CD8-positive, alpha-beta memory T cell (primary cell): ENCODE results near the gene NTSR2. TPM values are rescaled to one million over a fixed set of nuclear protein-coding genes. Genes with fewer than 3 reads are reported as not detected.

Experiments used
- CTCF ChIA-PET: fragments of 350-600 bp; sonication (Branson Sonifier 250); formaldehyde crosslinking; loops from one replicate; lab custom pipeline; 2021; ENCODE audit warnings: antibody characterized with exemption; lab: Charles Lee
- POLR2A ChIA-PET: fragments of 350-600 bp; sonication (Branson Sonifier 250); formaldehyde crosslinking; loops from one replicate; lab custom pipeline; 2021; ENCODE audit warnings: antibody characterized with exemption; lab: Charles Lee
- DNase-seq, 5 donors: peaks; one replicate each; pipeline versions ENCODE4 v3.0.0 to v3.0.0-alpha.2; 2020 to 2022; ENCODE audit warnings: mixed read lengths in 1 of 5
- H3K27ac ChIP-seq: one replicate; pipeline ENCODE4 v1.7.0; 2013; ENCODE audit warnings: low read depth, mild to moderate bottlenecking, low read length, moderate library complexity
- H3K27me3 ChIP-seq: 2 replicates; pipeline ENCODE4 v1.7.0; 2013; ENCODE audit warnings: low read length, mild to moderate bottlenecking; ENCODE audit not compliant: insufficient read depth, poor library complexity, severe bottlenecking
- H3K36me3 ChIP-seq: 2 replicates; pipeline ENCODE4 v1.7.0; 2013; ENCODE audit warnings: mild to moderate bottlenecking, low read length, moderate library complexity; ENCODE audit not compliant: insufficient read depth
- H3K4me1 ChIP-seq: 2 replicates; pipeline ENCODE4 v1.7.0; 2013; ENCODE audit warnings: mild to moderate bottlenecking, low read length, moderate library complexity; ENCODE audit not compliant: insufficient read depth
- H3K4me3 ChIP-seq: 2 replicates; pipeline ENCODE4 v1.7.0; 2013; ENCODE audit warnings: mild to moderate bottlenecking, low read length
- H3K9me3 ChIP-seq: 2 replicates; pipeline ENCODE4 v1.7.0; 2013; ENCODE audit warnings: mild to moderate bottlenecking, low read length
- H3K27ac Mint-ChIP-seq, 8 donors: one replicate each; pipeline ENCODE4 v1.8.0; 2020 to 2021; ENCODE audit warnings: mixed read lengths in 8 of 8, mild to moderate bottlenecking in 6 of 8, inconsistent platforms in 3 of 8, moderate library complexity in 3 of 8
- H3K27me3 Mint-ChIP-seq, 2 donors: one replicate each; pipeline ENCODE4 v1.8.0; 2020 to 2021; ENCODE audit warnings: mixed read lengths in 2 of 2, mild to moderate bottlenecking in 1 of 2, moderate library complexity in 1 of 2
- H3K36me3 Mint-ChIP-seq, 3 donors: one replicate each; pipeline ENCODE4 v1.8.0; 2020 to 2021; ENCODE audit warnings: mixed read lengths in 3 of 3, inconsistent platforms in 1 of 3, mild to moderate bottlenecking in 1 of 3
- H3K4me1 Mint-ChIP-seq, 3 donors: one replicate each; pipeline ENCODE4 v1.8.0; 2020 to 2021; ENCODE audit warnings: mixed read lengths in 3 of 3, inconsistent platforms in 1 of 3, mild to moderate bottlenecking in 1 of 3
- H3K4me3 Mint-ChIP-seq, 7 donors: one replicate each; pipeline ENCODE4 v1.8.0; 2020 to 2021; ENCODE audit warnings: mixed read lengths in 7 of 7, mild to moderate bottlenecking in 6 of 7, moderate library complexity in 4 of 7, inconsistent platforms in 2 of 7
- H3K9me3 Mint-ChIP-seq, 5 donors: one replicate each; pipeline ENCODE4 v1.8.0; 2020 to 2022; ENCODE audit warnings: mixed read lengths in 5 of 5, mild to moderate bottlenecking in 3 of 5, moderate library complexity in 2 of 5, inconsistent platforms in 1 of 5
- polyA plus RNA-seq: library from polyadenylated mRNA; unstranded; fragments of 300-500 nt; fragmentation: Illumina TruSeq; gene quantifications from one replicate; pipeline ENCODE4 v1.2.3, GENCODE V29; 2021
- total RNA-seq, 2 experiments: library from RNA; stranded (reverse); gene quantifications; one replicate each; pipeline ENCODE4 v1.2.3, GENCODE V29; 2021

Gene NTSR2
- total and polyA plus RNA-seq, 3 experiments from 2014 or later = not detected

GRCh38 chr2:11633923-11634478 is 36.0 kb downstream of the NTSR2 start:
- POLR2A ChIA-PET = no interaction called here
- CTCF ChIA-PET = no interaction called here
- H3K27me3 Mint-ChIP-seq = peaks cover 3 to 9% of the 10 kb centered on the region in 2 donors
- H3K4me3 Mint-ChIP-seq = no peak overlapping the region
- H3K9me3 Mint-ChIP-seq = no peaks in the 10 kb centered on the region
- H3K36me3 Mint-ChIP-seq = no peaks in the 10 kb centered on the region
- H3K4me1 Mint-ChIP-seq = no peaks in the 10 kb centered on the region
- H3K4me1 ChIP-seq = no peaks in the 10 kb centered on the region
- H3K27me3 ChIP-seq = no peaks in the 10 kb centered on the region
- H3K36me3 ChIP-seq = no peaks in the 10 kb centered on the region
- H3K27ac ChIP-seq = no peak overlapping the region
- H3K4me3 ChIP-seq = no peak overlapping the region
- no peak overlapping the region for H3K27ac Mint-ChIP-seq
- DNase-seq = no peak
- no peaks in the 10 kb centered on the region for H3K9me3 ChIP-seq

- DNase-seq = no peak
- POLR2A ChIA-PET = no interaction called here
- no peaks in the 10 kb centered on the region for H3K4me1 ChIP-seq
- Mint-ChIP-seq H3K4me1 (no peaks in the 10 kb centered on the region), H3K9me3 (no peaks in the 10 kb centered on the region), H3K27me3 (peaks cover 7 to 9% of the 10 kb centered on the region in 2 donors), H3K4me3 (no peak overlapping the region), H3K36me3 (no peaks in the 10 kb centered on the region), H3K27ac (no peak overlapping the region)
- no peaks in the 10 kb centered on the region for H3K27me3 ChIP-seq
- no peaks in the 10 kb centered on the region for H3K9me3 ChIP-seq
- no peaks in the 10 kb centered on the region for H3K36me3 ChIP-seq
- H3K4me3 ChIP-seq = no peak overlapping the region
- CTCF ChIA-PET = no interaction called here
- H3K27ac ChIP-seq = no peak overlapping the region
These were observed 38.5 kb downstream of the NTSR2 start for GRCh38 chr2:11631462-11631861.

GRCh38 chr2:11630855-11631254 is 39.1 kb downstream of the NTSR2 start:
- Histone ChIP-seq H3K9me3 (no peaks in the 10 kb centered on the region), H3K27me3 (no peaks in the 10 kb centered on the region), H3K4me3 (no peak overlapping the region), H3K4me1 (no peaks in the 10 kb centered on the region), H3K36me3 (no peaks in the 10 kb centered on the region), H3K27ac (no peak overlapping the region)
- Mint-ChIP-seq H3K4me3 (no peak overlapping the region), H3K9me3 (no peaks in the 10 kb centered on the region), H3K27me3 (peaks cover 4 to 7% of the 10 kb centered on the region in 2 donors), H3K27ac (no peak overlapping the region), H3K4me1 (no peaks in the 10 kb centered on the region), H3K36me3 (no peaks in the 10 kb centered on the region)
- DNase-seq = no peak
- POLR2A ChIA-PET = no interaction called here
- CTCF ChIA-PET = no interaction called here

- Mint-ChIP-seq H3K4me1 (no peaks in the 10 kb centered on the region), H3K4me3 (no peak overlapping the region), H3K9me3 (peaks cover 0 to 1% (median 0%) of the 10 kb centered on the region in 5 donors), H3K27ac (no peak overlapping the region), H3K27me3 (peaks cover 0 to 7% of the 10 kb centered on the region in 2 donors), H3K36me3 (no peaks in the 10 kb centered on the region)
- Histone ChIP-seq H3K27me3 (no peaks in the 10 kb centered on the region), H3K4me3 (no peak overlapping the region), H3K27ac (no peak overlapping the region), H3K36me3 (no peaks in the 10 kb centered on the region), H3K4me1 (no peaks in the 10 kb centered on the region), H3K9me3 (no peaks in the 10 kb centered on the region)
- DNase-seq = no peak
- CTCF ChIA-PET = no interaction called here
- POLR2A ChIA-PET = no interaction called here
These were observed 40.1 kb downstream of the NTSR2 start for GRCh38 chr2:11629851-11630250.

- no peak for DNase-seq
- Histone ChIP-seq H3K27ac (no peak overlapping the region), H3K36me3 (no peaks in the 10 kb centered on the region), H3K4me3 (no peak overlapping the region), H3K4me1 (no peaks in the 10 kb centered on the region), H3K9me3 (no peaks in the 10 kb centered on the region), H3K27me3 (no peaks in the 10 kb centered on the region)
- no peaks in the 10 kb centered on the region for H3K36me3 Mint-ChIP-seq
- peaks cover 0 to 1% (median 0%) of the 10 kb centered on the region in 5 donors for H3K9me3 Mint-ChIP-seq
- ChIA-PET CTCF (interaction anchor here (1.5 kb wide), 1 partner anchor 47 kb away, joined by 3 read pairs; no protein-coding TSS in a partner anchor), POLR2A (no interaction called here)
- no peak overlapping the region for H3K27ac Mint-ChIP-seq
- H3K27me3 Mint-ChIP-seq = peaks cover 0 to 7% of the 10 kb centered on the region in 2 donors
- H3K4me1 Mint-ChIP-seq = no peaks in the 10 kb centered on the region
- no peak overlapping the region for H3K4me3 Mint-ChIP-seq
These were observed 40.8 kb downstream of the NTSR2 start for GRCh38 chr2:11629215-11629614.

- no peaks in the 10 kb centered on the region for H3K36me3 Mint-ChIP-seq
- no peaks in the 10 kb centered on the region for H3K9me3 ChIP-seq
- H3K27me3 ChIP-seq = no peaks in the 10 kb centered on the region
- H3K36me3 ChIP-seq = no peaks in the 10 kb centered on the region
- H3K27ac ChIP-seq = no peak overlapping the region
- no peak overlapping the region for H3K27ac Mint-ChIP-seq
- ChIA-PET POLR2A (no interaction called here), CTCF (interaction anchor here (1.5 kb wide), 1 partner anchor 46 kb away, joined by 3 read pairs; no protein-coding TSS in a partner anchor)
- no peak overlapping the region for H3K4me3 ChIP-seq
- peaks cover 0 to 1% (median 0%) of the 10 kb centered on the region in 5 donors for H3K9me3 Mint-ChIP-seq
- DNase-seq = no peak
- H3K4me3 Mint-ChIP-seq = no peak overlapping the region
- H3K4me1 Mint-ChIP-seq = no peaks in the 10 kb centered on the region
- H3K27me3 Mint-ChIP-seq = peaks cover 0 to 7% of the 10 kb centered on the region in 2 donors
- no peaks in the 10 kb centered on the region for H3K4me1 ChIP-seq
These were observed 41.3 kb downstream of the NTSR2 start for GRCh38 chr2:11628675-11629074.

- H3K27me3 ChIP-seq = no peaks in the 10 kb centered on the region
- no peaks in the 10 kb centered on the region for H3K36me3 Mint-ChIP-seq
- DNase-seq = no peak
- H3K4me1 ChIP-seq = no peaks in the 10 kb centered on the region
- no peak overlapping the region for H3K4me3 ChIP-seq
- no peak overlapping the region for H3K27ac ChIP-seq
- H3K9me3 Mint-ChIP-seq = peaks cover 0 to 1% (median 0%) of the 10 kb centered on the region in 5 donors
- H3K36me3 ChIP-seq = no peaks in the 10 kb centered on the region
- CTCF ChIA-PET = no interaction called here
- H3K27ac Mint-ChIP-seq = no peak overlapping the region
- H3K4me3 Mint-ChIP-seq = no peak overlapping the region
- H3K4me1 Mint-ChIP-seq = no peaks in the 10 kb centered on the region
- POLR2A ChIA-PET = no interaction called here
- H3K27me3 Mint-ChIP-seq = peaks cover 0 to 7% of the 10 kb centered on the region in 2 donors
- H3K9me3 ChIP-seq = no peaks in the 10 kb centered on the region
These were observed 44.3 kb downstream of the NTSR2 start for GRCh38 chr2:11625671-11626070.

- no peaks in the 10 kb centered on the region for H3K27me3 ChIP-seq
- no peaks in the 10 kb centered on the region for H3K36me3 ChIP-seq
- H3K27ac Mint-ChIP-seq = no peak overlapping the region
- no peaks in the 10 kb centered on the region for H3K9me3 ChIP-seq
- POLR2A ChIA-PET = no interaction called here
- no peak overlapping the region for H3K4me3 Mint-ChIP-seq
- peaks cover 0 to 1% (median 0%) of the 10 kb centered on the region in 5 donors for H3K9me3 Mint-ChIP-seq
- no peaks in the 10 kb centered on the region for H3K36me3 Mint-ChIP-seq
- no peaks in the 10 kb centered on the region for H3K4me1 ChIP-seq
- no peak overlapping the region for H3K27ac ChIP-seq
- H3K4me3 ChIP-seq = no peak overlapping the region
- H3K27me3 Mint-ChIP-seq = peaks cover 0 to 6% of the 10 kb centered on the region in 2 donors
- no peaks in the 10 kb centered on the region for H3K4me1 Mint-ChIP-seq
- no peak for DNase-seq
- CTCF ChIA-PET = no interaction called here
These were observed 45.1 kb downstream of the NTSR2 start for GRCh38 chr2:11624893-11625292.
